Natural killer cell (primary cell): ENCODE results near the gene TMEM147. TPM values are rescaled to one million over a fixed set of nuclear protein-coding genes. Genes with fewer than 3 reads are reported as not detected.

Source experiments
- ATAC-seq, 3 donors: fragments of 150-1000 bp in 2 of 3; fragments of 200-7000 bp in 1 of 3; cut with Tn5 transposase; 1 replicate in 1 of 3; 2 replicates in 2 of 3; pipeline ENCODE4 v1.10.0; 2021; ENCODE audit warnings: mild to moderate bottlenecking in 2 of 3, moderate library complexity in 2 of 3
- DNase-seq, 2 donors: peaks; one replicate each; pipeline versions ENCODE4 v3.0.0 to v3.0.0-alpha.2; 2013 to 2021; ENCODE audit warnings: mixed read lengths in 1 of 2
- H3K27ac ChIP-seq: one replicate; pipeline ENCODE4 v1.5.1; 2013; ENCODE audit warnings: mild to moderate bottlenecking, low read length
- H3K27me3 ChIP-seq: one replicate; pipeline ENCODE4 v1.6.1; 2013; ENCODE audit warnings: low read length; ENCODE audit not compliant: control insufficient read depth, insufficient read depth
- H3K36me3 ChIP-seq: one replicate; pipeline ENCODE4 v1.6.1; 2013; ENCODE audit warnings: low read length; ENCODE audit not compliant: control insufficient read depth, insufficient read depth
- H3K4me1 ChIP-seq: one replicate; pipeline ENCODE4 v1.6.1; 2013; ENCODE audit warnings: low read length; ENCODE audit not compliant: control insufficient read depth, insufficient read depth
- H3K4me3 ChIP-seq: one replicate; pipeline ENCODE4 v1.5.1; 2013; ENCODE audit warnings: low read length
- H3K9me3 ChIP-seq: one replicate; pipeline ENCODE4 v1.6.1; 2013; ENCODE audit warnings: low read length; ENCODE audit not compliant: control insufficient read depth, insufficient read depth
- H3K27ac Mint-ChIP-seq, 2 donors: one replicate each; pipeline ENCODE4 v1.8.0; 2022; ENCODE audit warnings: mild to moderate bottlenecking in 2 of 2, mixed read lengths in 2 of 2, moderate library complexity in 1 of 2
- H3K27me3 Mint-ChIP-seq, 2 donors: one replicate each; pipeline ENCODE4 v1.8.0; 2022; ENCODE audit warnings: low read depth in 2 of 2, mixed read lengths in 2 of 2
- H3K36me3 Mint-ChIP-seq: one replicate; pipeline ENCODE4 v1.8.0; 2022; ENCODE audit warnings: mixed read lengths
- H3K4me1 Mint-ChIP-seq, 2 donors: one replicate each; pipeline ENCODE4 v1.8.0; 2022; ENCODE audit warnings: mixed read lengths in 2 of 2
- H3K4me3 Mint-ChIP-seq: one replicate; pipeline ENCODE4 v1.8.0; 2022; ENCODE audit warnings: mild to moderate bottlenecking, moderate library complexity, mixed read lengths
- H3K9me3 Mint-ChIP-seq, 2 donors: one replicate each; pipeline ENCODE4 v1.8.0; 2022; ENCODE audit warnings: mixed read lengths in 2 of 2
- CTCF ChIP-seq: fragments of 200-600 bp; IDR thresholded peaks from one replicate; pipeline ENCODE4 v1.8.0; 2022; ENCODE audit warnings: antibody characterized with exemption
- WGBS: methylation state at CpG from one replicate; pipeline ENCODE4 v1.1.7; 2013; ENCODE audit warnings: missing lambda C conversion rate; ENCODE audit not compliant: insufficient coverage; 5-methylcytosine and 5-hydroxymethylcytosine counted together
- intact Hi-C: fragments of 100-400 bp; cut with micrococcal nuclease; formaldehyde crosslinking; loops from one replicate; pipeline ENCODE4 v1.14.2; 2022
- total RNA-seq, 4 donors: library from RNA; stranded (reverse); fragments of 120-200 nt in 1 of 4; gene quantifications; one replicate each; pipeline versions ENCODE4 v1.2.3 to v1.2.4, GENCODE V29; 2013 to 2022

TMEM147 gene
- total RNA-seq, 3 donors from 2014 or later (not counting 1 experiment from before 2014, with no cell fraction given): 30.6 to 37.9 (median 31.2) TPM

GRCh38 chr19:35531291-35531690 lies 14.1 kb upstream of the TMEM147 start:
- TF ChIP-seq CTCF: no peak
- WGBS: 84% methylated on average over 6 of the region's 6 CpGs
- no peaks in the 10 kb centered on the region for H3K36me3 ChIP-seq
- Mint-ChIP-seq H3K4me1 (peaks cover 6 to 22% of the 10 kb centered on the region in 2 donors), H3K9me3 (no peaks in the 10 kb centered on the region), H3K36me3 (no peaks in the 10 kb centered on the region), H3K4me3 (no peak overlapping the region), H3K27ac (peak overlapping the region in 1 of 2 donors; percentile 52), H3K27me3 (peaks cover 16 to 35% of the 10 kb centered on the region in 2 donors)
- intact Hi-C loops: no loop called here
- no peak overlapping the region for H3K27ac ChIP-seq
- H3K9me3 ChIP-seq: no peaks in the 10 kb centered on the region
- H3K4me3 ChIP-seq: no peak overlapping the region
- H3K4me1 ChIP-seq: peaks cover 25% of the 10 kb centered on the region
- ATAC-seq (no peak), DNase-seq (no peak)
- no peaks in the 10 kb centered on the region for H3K27me3 ChIP-seq

DNA sequence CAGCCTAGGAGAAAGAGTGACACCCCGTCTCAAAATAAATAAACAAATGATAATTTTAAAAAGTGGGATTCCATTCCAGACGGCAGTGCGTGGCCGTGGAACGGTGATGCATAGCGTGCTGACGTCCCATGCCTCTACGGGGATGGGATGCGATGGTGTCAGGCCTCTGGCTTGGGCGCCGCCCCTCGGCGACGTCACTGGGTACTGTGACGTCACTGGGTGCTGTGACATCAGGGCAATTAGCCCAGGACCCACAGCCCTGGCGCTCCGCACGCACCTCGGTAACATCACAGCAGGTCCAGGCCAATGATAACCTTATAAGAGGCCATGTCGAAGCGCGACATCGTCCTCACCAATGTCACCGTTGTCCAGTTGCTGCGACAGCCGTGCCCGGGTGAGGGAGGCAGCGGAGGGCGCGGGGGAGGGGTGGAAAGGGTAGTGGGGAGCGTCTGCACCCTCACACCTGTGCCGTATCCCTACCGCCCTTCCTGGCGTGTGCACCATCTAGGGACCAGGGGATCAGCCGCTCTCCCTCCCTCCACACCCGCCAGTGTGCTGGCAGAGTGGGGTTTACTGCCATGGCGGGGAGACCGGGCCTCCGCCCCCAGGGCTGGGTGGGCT lies 12.1 kb upstream of the TMEM147 start, which contains the start of gene GAPDHS:
GAPDHS (plus strand) TSS at position 256 of the 621 bp plus-strand sequence; CDS start at position 328, 72 bp downstream.
- ATAC-seq (peak in 1 of 3 donors; percentile 2), DNase-seq (no peak)
- intact Hi-C loops: no loop called here
- Mint-ChIP-seq H3K27ac (peak within 1 kb of the TSS in 1 of 2 donors; percentile 87), H3K36me3 (no peaks in the 10 kb centered on the region), H3K4me1 (peaks cover 13 to 32% of the 10 kb centered on the region in 2 donors), H3K4me3 (peak within 1 kb of the TSS; percentile 71), H3K27me3 (peaks cover 16 to 32% of the 10 kb centered on the region in 2 donors), H3K9me3 (no peaks in the 10 kb centered on the region)
- TF ChIP-seq CTCF: no peak
- Histone ChIP-seq H3K4me1 (peaks cover 35% of the 10 kb centered on the region), H3K9me3 (no peaks in the 10 kb centered on the region), H3K36me3 (no peaks in the 10 kb centered on the region), H3K4me3 (peak within 1 kb of the TSS; percentile 23), H3K27me3 (no peaks in the 10 kb centered on the region), H3K27ac (peak within 1 kb of the TSS; percentile 33)
- WGBS: 65% methylated on average over 39 of the region's 39 CpGs

DNA sequence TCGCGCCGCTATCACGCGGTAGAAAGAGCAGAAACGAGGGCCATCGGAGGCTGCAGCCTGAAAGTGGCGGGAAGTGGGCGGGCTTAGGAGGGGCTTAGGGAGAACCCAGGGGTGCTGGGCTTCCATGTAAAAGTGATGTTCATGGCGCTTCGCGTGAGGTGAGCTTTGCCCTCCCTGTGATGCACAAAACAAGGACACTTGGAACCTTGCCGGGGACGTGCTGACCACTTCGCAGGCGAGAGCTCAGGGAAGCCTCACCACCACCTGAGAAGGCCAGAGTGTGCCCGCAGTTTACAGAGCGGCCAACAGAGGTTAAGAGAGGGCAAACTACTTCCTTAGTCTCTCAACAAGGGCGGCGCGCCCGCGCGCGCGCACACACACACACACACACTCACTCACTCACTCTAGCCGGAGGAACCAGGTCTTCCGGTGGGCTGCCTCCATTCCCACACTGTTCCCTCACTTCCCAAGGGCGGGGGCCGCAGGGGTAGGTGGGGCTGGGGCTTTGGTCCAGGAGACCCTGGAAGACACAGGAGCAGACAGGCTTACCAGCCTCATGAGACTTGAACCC lies 11.5 kb upstream of the TMEM147 start:
- Histone ChIP-seq H3K27me3 (no peaks in the 10 kb centered on the region), H3K9me3 (no peaks in the 10 kb centered on the region), H3K27ac (peak overlapping the region; percentile 33), H3K4me1 (peaks cover 35% of the 10 kb centered on the region), H3K36me3 (no peaks in the 10 kb centered on the region), H3K4me3 (peak overlapping the region; percentile 23)
- Mint-ChIP-seq H3K36me3 (no peaks in the 10 kb centered on the region), H3K9me3 (no peaks in the 10 kb centered on the region), H3K4me3 (peak overlapping the region; percentile 71), H3K27me3 (peaks cover 11 to 26% of the 10 kb centered on the region in 2 donors), H3K4me1 (peaks cover 13 to 32% of the 10 kb centered on the region in 2 donors), H3K27ac (peak overlapping the region in 1 of 2 donors; percentile 87)
- ATAC-seq (peak; percentile 91 to 95 (median 95)), DNase-seq (peak; percentile 63 to 67)
- TF ChIP-seq CTCF: no peak
- under 1% methylated on average over 30 of the region's 30 CpGs for WGBS
- intact Hi-C loops: no loop called here
